DND-41 (cell line): Measurements from ENCODE around the gene SLC38A8.

ENCODE experiments used
- CTCF ChIP-seq: IDR thresholded peaks from 2 replicates; pipeline ENCODE4 v1.5.1; 2012; ENCODE audit warnings: borderline replicate concordance, low read length, moderate library complexity, mild to moderate bottlenecking; ENCODE audit not compliant: poor library complexity, severe bottlenecking; ENCODE audit errors: extremely low read depth
- EZH2 ChIP-seq: IDR thresholded peaks from 3 replicates; pipeline ENCODE4 v1.6.1; 2012; ENCODE audit warnings: borderline replicate concordance, low read depth, mild to moderate bottlenecking, moderate library complexity, low read length, inconsistent platforms; ENCODE audit not compliant: severe bottlenecking

- no peak for TF ChIP-seq CTCF
- no peak for TF ChIP-seq EZH2
These were observed 38.2 kb upstream of the SLC38A8 start for GRCh38 chr16:84080813-84081212.
